Kidney (tissue), 14 donors: ENCODE measurements around the gene LRRC61. TPM values are rescaled to one million over a fixed set of nuclear protein-coding genes. Genes with fewer than 3 reads are reported as not detected.

Experiments
- DNase-seq, 5 donors: peaks; one replicate each; pipeline ENCODE4 v3.0.0-alpha.2; 2013 to 2020
- FAIRE-seq: peaks from 2 replicates; lab custom pipeline; 2012; peaks lifted over from hg19 to GRCh38; lab: Jason Lieb, UNC
- H3K27ac ChIP-seq, 2 donors: one replicate each; pipeline ENCODE4 v1.7.0; 2013; ENCODE audit warnings: low read depth in 2 of 2, low read length in 2 of 2, inconsistent platforms in 1 of 2
- H3K27me3 ChIP-seq: one replicate; pipeline ENCODE4 v1.7.1; 2013; ENCODE audit warnings: low read length, inconsistent platforms; ENCODE audit not compliant: control insufficient read depth, insufficient read depth
- H3K36me3 ChIP-seq, 3 donors: one replicate each; pipeline versions ENCODE4 v1.7.0 to v1.7.1; 2013; ENCODE audit warnings: low read length in 3 of 3, control low read depth in 1 of 3, inconsistent platforms in 1 of 3; ENCODE audit not compliant: insufficient read depth in 3 of 3, control insufficient read depth in 2 of 3
- H3K4me1 ChIP-seq, 3 donors: one replicate each; pipeline versions ENCODE4 v1.7.0 to v1.7.1; 2013; ENCODE audit warnings: low read length in 3 of 3, inconsistent platforms in 1 of 3, low read depth in 1 of 3; ENCODE audit not compliant: control insufficient read depth in 2 of 3, insufficient read depth in 2 of 3
- H3K4me3 ChIP-seq, 3 donors: one replicate each; pipeline versions ENCODE4 v1.7.0 to v1.8.1; 2013; ENCODE audit warnings: low read length in 3 of 3, control low read depth in 1 of 3, inconsistent platforms in 1 of 3
- H3K9ac ChIP-seq, 3 donors: one replicate each; pipeline versions ENCODE4 v1.7.0 to v1.7.1; 2013; ENCODE audit warnings: low read length in 3 of 3, control low read depth in 1 of 3, inconsistent platforms in 1 of 3
- H3K9me3 ChIP-seq, 3 donors: one replicate each; pipeline versions ENCODE4 v1.7.0 to v1.7.1; 2013; ENCODE audit warnings: low read length in 3 of 3, control low read depth in 1 of 3, inconsistent platforms in 1 of 3; ENCODE audit not compliant: control insufficient read depth in 2 of 3, insufficient read depth in 1 of 3
- CTCF ChIP-seq: IDR thresholded peaks from 3 replicates; pipeline ENCODE4 v1.5.1; 2012; ENCODE audit warnings: mild to moderate bottlenecking, moderate library complexity, borderline replicate concordance; ENCODE audit not compliant: insufficient read depth; ENCODE audit errors: extremely low read depth
- intact Hi-C: fragments of 100-400 bp; cut with DNase I; formaldehyde crosslinking; loops from one replicate; pipeline ENCODE4 v1.11.1; 2022
- polyA plus RNA-seq: library from polyadenylated mRNA; stranded (reverse); fragments of 350-450 nt; fragmentation: Illumina TruSeq; extraction: RNeasy Lipid Tissue Mini Kit (QIAGEN cat#74804); gene quantifications from one replicate; pipeline ENCODE4 v1.2.3, GENCODE V29; 2014; ENCODE audit warnings: low read depth, low replicate concordance; ENCODE audit not compliant: insufficient read depth
- total RNA-seq: library from RNA; stranded (reverse); fragmentation: NEBNext Ultra II Directional; extraction: Animal tissue kit (Norgen Biotek cat#: 25700); gene quantifications from one replicate; pipeline ENCODE4 v1.2.1, GENCODE V29; 2021
- donor health status: control.
- donor health status: control.
- donor health status: control.
- donor health status: control.
- donor health status: control.
- donor health status: DM: yes; HTN: yes; CAD: no.
- donor health status: Normal renal cell carcinoma (clear cell type).

The LRRC61 gene
- total and polyA plus RNA-seq, 2 donors from 2014 or later, result 17.1 to 23.2 TPM

GRCh38 chr7:150368884-150369747, 46.0 kb downstream of the LRRC61 start:
- peaks cover 3 to 12% (median 12%) of the 10 kb centered on the region in 3 donors for H3K36me3 ChIP-seq
- peaks cover 5 to 29% (median 13%) of the 10 kb centered on the region in 3 donors for H3K4me1 ChIP-seq
- no peaks in the 10 kb centered on the region for H3K27me3 ChIP-seq
- TF ChIP-seq CTCF, result no peak
- DNase-seq, result peak; percentile 86 to 93 (median 92)
- no peak for FAIRE-seq
- H3K27ac ChIP-seq, result peak overlapping the region; percentile 94 to 97
- intact Hi-C loops, result no loop called here
- peak overlapping the region; percentile 37 to 89 (median 85) for H3K9ac ChIP-seq
- peak overlapping the region; percentile 64 to 90 (median 90) for H3K4me3 ChIP-seq
- no peaks in the 10 kb centered on the region for H3K9me3 ChIP-seq

GRCh38 chr7:150369748-150370501, 46.8 kb downstream of the LRRC61 start:
- DNase-seq, result peak in 2 of 5 donors; percentile 25 to 50
- H3K9ac ChIP-seq, result peak overlapping the region; percentile 37 to 89 (median 85)
- no peak for TF ChIP-seq CTCF
- no peak for FAIRE-seq
- intact Hi-C loops, result no loop called here
- peak overlapping the region; percentile 64 to 90 (median 90) for H3K4me3 ChIP-seq
- peaks cover 5 to 12% (median 12%) of the 10 kb centered on the region in 3 donors for H3K36me3 ChIP-seq
- peaks cover 5 to 29% (median 13%) of the 10 kb centered on the region in 3 donors for H3K4me1 ChIP-seq
- no peaks in the 10 kb centered on the region for H3K9me3 ChIP-seq
- H3K27me3 ChIP-seq, result no peaks in the 10 kb centered on the region
- peak overlapping the region; percentile 94 to 97 for H3K27ac ChIP-seq

GRCh38 chr7:150370612-150371071, 47.5 kb downstream of the LRRC61 start:
- DNase-seq, result no peak
- FAIRE-seq, result no peak
- Histone ChIP-seq H3K27ac (no peak overlapping the region), H3K4me1 (peaks cover 5 to 29% (median 13%) of the 10 kb centered on the region in 3 donors), H3K4me3 (peak overlapping the region in 1 of 3 donors; percentile 90), H3K9ac (peak overlapping the region in 1 of 3 donors; percentile 89), H3K27me3 (no peaks in the 10 kb centered on the region), H3K36me3 (peaks cover 5 to 12% (median 12%) of the 10 kb centered on the region in 3 donors), H3K9me3 (no peaks in the 10 kb centered on the region)
- no peak for TF ChIP-seq CTCF
- intact Hi-C loops, result no loop called here
